Measurements from ENCODE around the gene CCDC47. TPM values are rescaled to one million over a fixed set of nuclear protein-coding genes. Genes with fewer than 3 reads are reported as not detected.

The CCDC47 gene
- total and polyA plus RNA-seq, 2 of the 13 experiments (the other 11 are each of a cell fraction or from before 2014, with no cell fraction given) = 59.3 to 99.5 TPM

GRCh38 chr17:63804328-63804727, 30.9 kb upstream of the CCDC47 start (continued):
- TF ChIP-seq MZF1 (CRISPR knock-in tag; IDR thresholded peaks at IDR 0.05; ENCODE audit: borderline replicate concordance) = no peak
- no peak for TF ChIP-seq ZNF460 (CRISPR knock-in tag; IDR thresholded peaks at IDR 0.05; ENCODE audit: borderline replicate concordance)
- TF ChIP-seq RAD21 (CRISPR knock-in tag; IDR thresholded peaks at IDR 0.05) = no peak
- TF ChIP-seq ZNF597 (CRISPR knock-in tag; IDR thresholded peaks at IDR 0.05) = no peak
- no peak for TF ChIP-seq ZMAT3 (CRISPR knock-in tag; conservative IDR thresholded peaks at IDR 0.05)
- no peak for TF ChIP-seq ZC3H13 (CRISPR knock-in tag; IDR thresholded peaks at IDR 0.05)
- TF ChIP-seq PBX3 (CRISPR knock-in tag; IDR thresholded peaks at IDR 0.05; ENCODE audit: borderline replicate concordance) = no peak
- TF ChIP-seq LBX2 (CRISPR knock-in tag; IDR thresholded peaks at IDR 0.05; ENCODE audit: borderline replicate concordance) = no peak
- TF ChIP-seq KDM1A (CRISPR knock-in tag; IDR thresholded peaks at IDR 0.05) = no peak
- TF ChIP-seq BCL3 (CRISPR knock-in tag; IDR thresholded peaks at IDR 0.05) = no peak
